ENCODE data around the gene INHBE.
"Not testable (repeated sequence)": the region's sequence is repeated elsewhere in the genome, so short reads cannot be mapped to it uniquely, and the experiment has no call there.

Gene INHBE

DNA sequence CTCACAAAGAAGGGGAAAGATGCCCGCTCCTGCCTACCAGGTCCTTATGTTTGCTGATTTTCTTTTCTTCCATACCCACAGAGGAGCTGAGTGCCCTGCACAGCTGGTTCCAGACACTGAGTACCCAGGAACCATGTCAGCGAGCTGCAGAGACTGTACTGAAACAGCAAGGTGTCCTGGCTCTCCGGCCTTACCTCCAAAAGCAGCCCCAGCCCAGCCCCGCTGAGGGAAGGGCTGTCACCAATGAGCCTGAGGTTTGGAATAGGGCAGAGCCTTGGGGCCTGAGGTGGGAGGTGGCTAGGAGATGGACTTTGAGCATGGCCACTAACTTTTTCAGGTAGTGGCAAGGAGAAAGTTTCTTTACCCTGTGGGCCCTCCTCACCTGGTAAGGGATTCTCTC is 35.0 kb downstream of the INHBE start:
- Histone ChIP-seq H3K36me3 (ENCODE audit: insufficient read depth, low read length) (peaks cover 41% of the 10 kb centered on the region), H3K9me3 (ENCODE audit: low read length) (peaks cover 4% of the 10 kb centered on the region), H2AFZ (ENCODE audit: low read depth, low read length) (no peak overlapping the region), H3K27me3 (ENCODE audit: insufficient read depth, low read length) (no peaks in the 10 kb centered on the region), H3K4me1 (ENCODE audit: insufficient read depth, low read length) (peaks cover 10% of the 10 kb centered on the region), H3K4me3 (ENCODE audit: low read length) (no peak overlapping the region)

DNA sequence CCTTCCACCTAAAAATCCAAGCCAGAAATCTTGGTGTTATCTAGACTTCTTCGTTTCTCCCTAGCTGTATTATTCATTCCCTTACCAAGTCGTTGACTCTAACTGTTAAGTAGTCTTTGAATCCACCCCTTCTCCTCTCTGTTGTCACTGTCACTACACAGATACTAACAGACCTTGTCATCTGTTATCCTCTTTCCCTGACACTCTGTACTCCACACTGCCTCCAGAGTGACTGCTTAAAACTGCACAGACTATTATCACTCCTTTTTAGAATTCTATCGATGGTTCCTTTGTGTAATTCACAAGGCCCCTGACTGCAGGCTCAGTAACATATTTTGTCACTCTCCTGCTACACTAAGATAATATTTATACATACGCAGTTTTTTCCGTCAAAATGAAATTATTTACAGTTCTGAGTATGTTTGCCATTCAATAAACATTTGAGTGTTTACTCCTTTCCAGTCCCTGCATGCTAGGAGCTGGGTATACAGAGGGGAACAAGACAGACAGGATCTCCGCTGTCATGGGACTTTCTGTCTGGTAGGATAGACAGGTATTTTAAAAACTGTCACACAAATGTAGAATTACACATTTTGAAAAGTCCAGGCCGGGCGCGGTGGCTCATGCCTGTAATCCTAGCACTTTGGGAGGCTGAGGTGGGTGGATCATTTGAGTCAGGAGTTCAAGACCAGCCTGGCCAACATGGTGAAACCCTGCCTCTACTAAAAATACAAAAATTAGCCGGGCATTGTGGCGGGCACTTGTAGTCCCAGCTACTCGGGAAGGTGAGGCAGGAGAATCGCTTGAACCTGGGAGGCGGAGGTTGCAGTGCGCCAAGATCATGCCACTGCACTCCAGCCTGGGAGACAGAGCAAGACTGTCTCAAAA is 36.5 kb downstream of the INHBE start:
- Histone ChIP-seq H3K4me3 (ENCODE audit: low read length) (no peak overlapping the region), H3K27me3 (ENCODE audit: insufficient read depth, low read length) (no peaks in the 10 kb centered on the region)

DNA sequence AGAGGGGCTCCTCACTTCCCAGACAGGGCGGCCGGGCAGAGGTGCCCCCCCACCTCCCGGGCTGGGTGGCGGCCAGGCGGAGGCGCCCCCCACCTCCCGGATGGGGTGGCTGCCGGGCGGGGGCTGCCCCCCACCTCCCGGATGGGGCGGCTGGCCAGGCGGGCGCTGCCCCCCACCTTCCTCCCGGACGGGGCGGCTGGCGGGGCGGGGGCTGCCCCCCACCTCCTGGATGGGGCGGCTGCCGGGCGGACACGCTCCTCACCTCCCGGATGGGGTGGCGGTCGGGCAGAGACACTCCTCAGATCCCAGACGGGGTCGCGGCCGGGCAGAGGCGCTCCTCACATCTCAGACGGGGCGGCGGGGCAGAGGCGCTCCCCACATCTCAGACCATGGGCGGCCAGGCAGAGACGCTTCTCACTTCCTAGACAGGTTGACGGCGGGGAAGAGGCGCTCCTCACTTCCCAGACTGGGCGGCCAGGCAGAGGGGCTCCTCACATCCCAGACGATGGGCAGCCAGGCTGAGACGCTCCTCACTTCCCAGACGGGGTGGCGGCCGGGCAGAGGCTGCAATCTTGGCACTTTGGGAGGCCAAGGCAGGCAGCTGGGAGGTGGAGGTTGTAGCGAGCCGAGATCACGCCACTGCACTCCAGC is 40.1 kb downstream of the INHBE start:
- not testable (repeated sequence) for H3K9me3 ChIP-seq (ENCODE audit: low read length); H3K4me3 ChIP-seq (ENCODE audit: low read length); H3K4me1 ChIP-seq (ENCODE audit: insufficient read depth, low read length); H2AFZ ChIP-seq (ENCODE audit: low read depth, low read length); H3K27me3 ChIP-seq (ENCODE audit: insufficient read depth, low read length)
- peaks cover 62% of the 10 kb centered on the region for H3K36me3 ChIP-seq (ENCODE audit: insufficient read depth, low read length)

More for the DNA sequence above, 36.5 kb downstream of the INHBE start:
- Histone ChIP-seq H3K9me3 (ENCODE audit: low read length) (peaks cover 4% of the 10 kb centered on the region), H2AFZ (ENCODE audit: low read depth, low read length) (no peak overlapping the region), H3K4me1 (ENCODE audit: insufficient read depth, low read length) (peaks cover 10% of the 10 kb centered on the region), H3K36me3 (ENCODE audit: insufficient read depth, low read length) (peaks cover 49% of the 10 kb centered on the region)

DNA sequence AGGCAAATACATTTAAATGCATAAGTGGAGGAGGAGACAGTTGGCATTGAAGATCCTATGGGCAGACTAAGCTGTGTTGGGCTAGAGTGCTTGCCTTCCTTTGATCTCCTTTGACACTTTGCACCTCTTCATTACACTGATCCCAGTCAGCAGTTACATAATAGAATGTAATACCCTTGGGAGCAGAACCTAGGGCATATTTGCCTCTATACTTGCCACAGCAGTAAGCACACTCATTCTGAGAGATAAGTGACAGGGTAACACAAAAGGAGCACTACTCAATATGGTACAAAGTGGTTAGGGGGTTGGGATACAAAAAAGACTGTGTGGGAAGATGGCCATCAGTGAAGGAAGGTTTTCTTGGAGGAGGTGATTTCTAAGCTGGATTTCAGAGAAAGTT is 41.7 kb downstream of the INHBE start:
- Histone ChIP-seq H3K27me3 (ENCODE audit: insufficient read depth, low read length) (no peaks in the 10 kb centered on the region), H3K36me3 (ENCODE audit: insufficient read depth, low read length) (peaks cover 60% of the 10 kb centered on the region), H3K9me3 (ENCODE audit: low read length) (peaks cover 7% of the 10 kb centered on the region), H3K4me3 (ENCODE audit: low read length) (no peak overlapping the region), H2AFZ (ENCODE audit: low read depth, low read length) (no peak overlapping the region), H3K4me1 (ENCODE audit: insufficient read depth, low read length) (no peaks in the 10 kb centered on the region)

DNA sequence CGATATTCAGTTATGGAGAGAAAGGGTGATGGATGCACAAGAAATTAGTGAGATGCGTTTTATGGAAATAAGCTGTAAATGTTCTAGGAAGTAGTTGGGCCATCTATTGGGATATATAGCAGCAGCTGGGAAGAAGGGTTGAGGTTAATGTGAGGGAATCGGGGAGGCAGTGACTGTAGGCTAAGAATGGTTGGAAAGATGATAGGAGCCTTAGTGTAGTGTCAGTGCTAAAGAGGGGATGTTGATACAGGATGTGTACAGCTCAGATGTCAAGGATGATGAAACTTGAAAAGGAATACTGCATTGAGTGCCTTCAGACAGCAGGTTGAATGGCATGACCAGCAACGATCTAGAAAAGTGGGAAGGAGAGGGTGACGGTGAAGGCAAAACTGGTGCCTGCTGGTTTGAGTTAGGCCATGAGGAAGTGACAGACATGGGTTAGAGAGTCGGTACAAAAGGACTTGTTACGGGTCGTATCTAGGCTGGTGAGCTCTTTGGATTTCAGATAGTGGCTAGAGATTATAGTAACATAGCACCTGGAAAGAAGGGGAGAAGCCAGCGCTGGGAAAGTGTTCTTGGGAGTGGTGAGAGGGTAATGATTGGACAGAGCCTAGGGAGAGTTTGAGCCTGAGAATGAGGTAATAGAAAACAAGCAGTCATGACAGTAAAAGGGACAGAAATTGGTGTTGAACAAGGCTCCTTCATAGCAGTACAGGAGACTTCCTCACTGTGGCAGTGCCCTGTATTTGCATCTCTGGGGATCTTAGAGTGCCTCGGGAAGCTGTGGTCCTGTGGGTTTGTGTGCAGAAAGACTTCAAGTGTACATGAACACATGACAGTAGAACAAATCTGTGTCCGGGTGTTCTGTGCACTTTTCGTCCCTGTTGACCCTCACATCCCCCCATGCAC is 42.4 kb downstream of the INHBE start:
- Histone ChIP-seq H3K36me3 (ENCODE audit: insufficient read depth, low read length) (peaks cover 64% of the 10 kb centered on the region), H3K27me3 (ENCODE audit: insufficient read depth, low read length) (no peaks in the 10 kb centered on the region)

DNA sequence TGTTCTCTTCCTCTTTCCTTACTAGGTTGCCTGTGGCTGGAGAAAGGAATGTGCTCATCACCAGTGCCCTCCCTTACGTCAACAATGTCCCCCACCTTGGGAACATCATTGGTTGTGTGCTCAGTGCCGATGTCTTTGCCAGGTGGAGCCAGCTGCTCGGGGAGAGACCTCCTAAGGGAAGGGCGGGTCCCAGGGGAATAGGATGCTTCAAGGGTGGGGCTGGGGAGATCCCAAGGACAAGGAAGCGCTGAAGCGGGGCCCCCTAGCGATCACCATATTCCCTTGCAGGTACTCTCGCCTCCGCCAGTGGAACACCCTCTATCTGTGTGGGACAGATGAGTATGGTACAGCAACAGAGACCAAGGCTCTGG is 43.0 kb downstream of the INHBE start:
- Histone ChIP-seq H3K4me3 (ENCODE audit: low read length) (no peak overlapping the region), H3K36me3 (ENCODE audit: insufficient read depth, low read length) (peaks cover 62% of the 10 kb centered on the region), H3K4me1 (ENCODE audit: insufficient read depth, low read length) (no peaks in the 10 kb centered on the region), H2AFZ (ENCODE audit: low read depth, low read length) (no peak overlapping the region), H3K9me3 (ENCODE audit: low read length) (peaks cover 3% of the 10 kb centered on the region), H3K27me3 (ENCODE audit: insufficient read depth, low read length) (no peaks in the 10 kb centered on the region)

More for the DNA sequence above, 42.4 kb downstream of the INHBE start:
- H3K9me3 ChIP-seq (ENCODE audit: low read length) = peaks cover 7% of the 10 kb centered on the region
- no peak overlapping the region for H3K4me3 ChIP-seq (ENCODE audit: low read length)
- no peak overlapping the region for H2AFZ ChIP-seq (ENCODE audit: low read depth, low read length)
- H3K4me1 ChIP-seq (ENCODE audit: insufficient read depth, low read length) = no peaks in the 10 kb centered on the region

DNA sequence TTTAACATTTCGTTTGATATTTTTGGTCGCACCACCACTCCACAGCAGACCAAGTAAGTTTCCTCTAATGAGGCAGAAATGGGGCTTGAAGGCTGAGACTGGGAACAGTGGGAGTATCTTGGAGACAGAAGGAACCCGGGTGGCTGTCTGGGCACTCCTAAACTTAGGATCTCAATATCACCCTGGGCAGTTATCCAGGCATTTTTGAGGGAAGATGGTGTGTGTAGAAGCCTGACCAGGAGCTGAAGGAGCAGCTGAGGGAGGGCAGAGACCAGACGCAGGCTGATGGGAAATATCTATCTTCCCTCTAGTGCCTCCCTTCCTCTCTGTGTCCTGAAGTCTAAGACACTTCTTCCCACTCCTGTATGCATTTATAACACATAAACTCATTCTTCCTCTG is 43.5 kb downstream of the INHBE start:
- Histone ChIP-seq H3K9me3 (ENCODE audit: low read length) (peaks cover 3% of the 10 kb centered on the region), H2AFZ (ENCODE audit: low read depth, low read length) (no peak overlapping the region), H3K4me1 (ENCODE audit: insufficient read depth, low read length) (no peaks in the 10 kb centered on the region), H3K36me3 (ENCODE audit: insufficient read depth, low read length) (peaks cover 66% of the 10 kb centered on the region), H3K27me3 (ENCODE audit: insufficient read depth, low read length) (no peaks in the 10 kb centered on the region), H3K4me3 (ENCODE audit: low read length) (no peak overlapping the region)

DNA sequence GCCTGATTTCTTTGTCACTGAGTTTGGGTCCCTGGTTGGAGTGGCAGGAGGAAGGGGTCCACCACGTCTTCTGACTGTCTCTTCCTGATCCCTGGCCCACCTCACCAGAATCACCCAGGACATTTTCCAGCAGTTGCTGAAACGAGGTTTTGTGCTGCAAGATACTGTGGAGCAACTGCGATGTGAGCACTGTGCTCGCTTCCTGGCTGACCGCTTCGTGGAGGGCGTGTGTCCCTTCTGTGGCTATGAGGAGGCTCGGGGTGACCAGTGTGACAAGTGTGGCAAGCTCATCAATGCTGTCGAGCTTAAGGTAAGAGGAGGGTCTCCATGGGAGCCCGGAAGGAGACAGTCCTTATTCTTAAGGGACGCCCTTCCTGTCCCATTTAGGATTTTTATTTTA is 45.1 kb downstream of the INHBE start:
- Histone ChIP-seq H3K9me3 (ENCODE audit: low read length) (peaks cover 3% of the 10 kb centered on the region), H3K4me1 (ENCODE audit: insufficient read depth, low read length) (no peaks in the 10 kb centered on the region), H2AFZ (ENCODE audit: low read depth, low read length) (no peak overlapping the region), H3K36me3 (ENCODE audit: insufficient read depth, low read length) (peaks cover 77% of the 10 kb centered on the region), H3K27me3 (ENCODE audit: insufficient read depth, low read length) (no peaks in the 10 kb centered on the region), H3K4me3 (ENCODE audit: low read length) (no peak overlapping the region)

DNA sequence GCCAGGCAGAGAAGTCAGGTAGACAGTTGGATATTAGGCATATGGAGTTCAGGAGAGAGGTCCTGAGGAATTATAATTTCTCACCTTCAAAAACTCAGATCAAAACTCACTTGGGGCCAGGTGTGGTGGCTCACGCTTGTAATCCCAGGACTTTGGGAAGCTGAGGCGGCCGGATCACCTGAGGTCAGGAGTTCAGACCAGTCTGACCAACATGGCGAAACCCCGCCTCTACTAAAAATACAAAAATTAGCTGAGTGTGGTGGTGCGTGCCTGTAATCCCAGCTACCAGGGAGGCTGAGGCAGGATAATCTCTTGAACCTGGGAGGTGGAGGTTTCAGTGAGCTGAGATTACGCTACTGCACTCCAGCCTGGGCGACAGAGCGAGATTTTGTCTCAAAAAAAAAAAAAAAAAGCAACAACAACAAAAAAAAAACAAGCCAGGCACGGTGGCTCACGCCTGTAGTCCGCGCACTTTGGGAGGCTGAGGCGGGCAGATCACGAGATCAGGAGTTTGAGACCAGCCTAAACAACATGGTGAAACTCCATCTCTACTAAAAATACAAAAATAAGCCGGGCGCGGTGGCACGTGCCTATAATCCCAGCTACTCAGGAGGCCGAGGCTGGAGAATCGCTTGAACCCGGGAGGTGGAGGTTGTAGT is 47.3 kb downstream of the INHBE start:
- peaks cover 10% of the 10 kb centered on the region for H3K9me3 ChIP-seq (ENCODE audit: low read length)
- peaks cover 74% of the 10 kb centered on the region for H3K36me3 ChIP-seq (ENCODE audit: insufficient read depth, low read length)
- H3K4me1 ChIP-seq (ENCODE audit: insufficient read depth, low read length); H3K4me3 ChIP-seq (ENCODE audit: low read length); H2AFZ ChIP-seq (ENCODE audit: low read depth, low read length); H3K27me3 ChIP-seq (ENCODE audit: insufficient read depth, low read length): not testable (repeated sequence)

DNA sequence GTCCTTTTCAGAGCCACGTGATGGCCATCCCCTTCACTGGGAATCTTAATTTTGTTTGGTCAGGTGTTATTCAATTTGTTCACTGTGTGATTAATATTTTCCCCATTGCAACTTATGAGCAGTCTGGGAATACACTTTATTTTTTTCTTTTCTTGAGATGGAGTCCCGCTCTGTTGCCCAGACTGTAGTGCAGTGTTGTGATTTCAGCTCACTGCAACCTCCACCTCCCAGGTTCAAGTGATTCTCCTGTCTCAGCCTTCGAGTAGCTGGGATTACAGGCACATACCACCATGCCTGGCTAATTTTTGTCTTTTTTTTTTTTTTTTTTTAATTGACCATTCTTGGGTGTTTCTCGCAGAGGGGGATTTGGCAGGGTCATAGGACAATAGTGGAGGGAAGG is 51.4 kb downstream of the INHBE start:
- not testable (repeated sequence) for H3K27me3 ChIP-seq (ENCODE audit: insufficient read depth, low read length); H3K4me3 ChIP-seq (ENCODE audit: low read length); H2AFZ ChIP-seq (ENCODE audit: low read depth, low read length); H3K4me1 ChIP-seq (ENCODE audit: insufficient read depth, low read length); H3K9me3 ChIP-seq (ENCODE audit: low read length)
- H3K36me3 ChIP-seq (ENCODE audit: insufficient read depth, low read length) = peaks cover 72% of the 10 kb centered on the region
